ENCODE measurements around the gene BUD23.
A peak's percentile ranks its signal among the peaks of the same experiment; 100 is the strongest.

The BUD23 gene

DNA sequence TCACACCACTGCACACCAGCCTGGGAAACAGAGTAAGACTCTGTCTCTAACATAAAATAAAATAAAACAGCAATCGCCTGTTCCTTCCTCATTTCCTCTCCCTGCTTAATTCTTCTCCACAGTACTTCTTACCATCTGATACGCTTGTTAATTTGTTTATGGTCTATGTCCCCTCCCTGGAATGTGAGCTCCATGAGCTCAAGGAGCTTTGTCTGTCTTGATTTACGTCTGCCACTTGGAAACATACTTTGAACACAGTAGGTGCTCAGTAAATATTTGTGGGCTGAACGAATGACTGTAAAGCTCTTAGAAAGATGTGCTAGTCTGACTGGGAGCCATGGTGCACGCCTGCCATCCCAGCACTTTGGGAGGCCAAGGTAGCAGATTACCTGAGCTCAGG, 45.2 kb downstream of the BUD23 start:
- no peak for DNase-seq (ENCODE audit: low read depth)
- no peak overlapping the region for H3K4me3 ChIP-seq (ENCODE audit: low read depth, low read length)
- TF ChIP-seq, protein P1, sequence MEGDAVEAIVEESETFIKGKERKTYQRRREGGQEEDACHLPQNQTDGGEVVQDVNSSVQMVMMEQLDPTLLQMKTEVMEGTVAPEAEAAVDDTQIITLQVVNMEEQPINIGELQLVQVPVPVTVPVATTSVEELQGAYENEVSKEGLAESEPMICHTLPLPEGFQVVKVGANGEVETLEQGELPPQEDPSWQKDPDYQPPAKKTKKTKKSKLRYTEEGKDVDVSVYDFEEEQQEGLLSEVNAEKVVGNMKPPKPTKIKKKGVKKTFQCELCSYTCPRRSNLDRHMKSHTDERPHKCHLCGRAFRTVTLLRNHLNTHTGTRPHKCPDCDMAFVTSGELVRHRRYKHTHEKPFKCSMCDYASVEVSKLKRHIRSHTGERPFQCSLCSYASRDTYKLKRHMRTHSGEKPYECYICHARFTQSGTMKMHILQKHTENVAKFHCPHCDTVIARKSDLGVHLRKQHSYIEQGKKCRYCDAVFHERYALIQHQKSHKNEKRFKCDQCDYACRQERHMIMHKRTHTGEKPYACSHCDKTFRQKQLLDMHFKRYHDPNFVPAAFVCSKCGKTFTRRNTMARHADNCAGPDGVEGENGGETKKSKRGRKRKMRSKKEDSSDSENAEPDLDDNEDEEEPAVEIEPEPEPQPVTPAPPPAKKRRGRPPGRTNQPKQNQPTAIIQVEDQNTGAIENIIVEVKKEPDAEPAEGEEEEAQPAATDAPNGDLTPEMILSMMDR (IDR thresholded peaks at IDR 0.05; ENCODE audit: insufficient read depth, low read depth, low read length, missing control alignments) = no peak

DNA sequence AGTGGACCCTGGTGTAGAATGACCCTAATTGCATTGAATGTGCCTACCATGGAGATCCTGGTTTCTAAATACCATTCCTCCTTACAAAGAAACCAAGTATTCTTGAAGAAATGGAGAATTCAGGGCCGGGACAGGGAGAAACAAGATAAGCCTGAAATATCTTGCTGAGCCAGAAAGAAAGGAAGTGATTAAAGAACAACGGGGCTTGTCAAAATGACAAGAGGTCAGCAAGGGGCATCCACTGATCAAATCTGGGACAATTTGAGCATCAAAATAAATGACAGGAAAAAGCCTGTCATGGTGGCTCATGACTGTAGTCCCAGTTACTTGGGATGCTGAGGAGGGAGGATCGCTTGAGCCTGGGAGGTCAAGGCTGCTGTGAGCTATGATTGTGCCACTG, 47.1 kb downstream of the BUD23 start:
- TF ChIP-seq, protein P1 (IDR thresholded peaks at IDR 0.05; ENCODE audit: insufficient read depth, low read depth, low read length, missing control alignments) = no peak
- no peak overlapping the region for H3K4me3 ChIP-seq (ENCODE audit: low read depth, low read length)
- no peak for DNase-seq (ENCODE audit: low read depth)

DNA sequence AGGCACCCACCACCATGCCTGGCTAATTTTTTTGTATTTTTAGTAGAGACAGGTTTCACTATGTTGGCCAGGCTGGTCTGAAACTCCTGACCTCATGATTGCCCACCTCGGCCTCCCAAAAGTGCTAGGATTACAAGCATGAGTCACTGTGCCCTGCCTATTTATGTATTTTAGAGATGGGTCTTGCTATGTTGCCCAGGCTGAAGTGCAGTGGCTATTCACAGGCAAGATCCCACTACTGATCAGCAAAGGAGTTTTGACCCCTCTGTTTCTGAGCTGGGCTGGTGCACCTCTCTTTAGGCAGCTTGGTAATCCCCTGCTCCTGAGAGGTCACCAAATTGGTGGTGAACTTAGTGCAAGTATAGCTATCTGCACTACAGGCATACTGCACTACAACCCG, 49.0 kb downstream of the BUD23 start:
- no peak overlapping the region for H3K4me3 ChIP-seq (ENCODE audit: low read depth, low read length)
- DNase-seq (ENCODE audit: low read depth) = no peak
- TF ChIP-seq, protein P1 (IDR thresholded peaks at IDR 0.05; ENCODE audit: insufficient read depth, low read depth, low read length, missing control alignments) = no peak

DNA sequence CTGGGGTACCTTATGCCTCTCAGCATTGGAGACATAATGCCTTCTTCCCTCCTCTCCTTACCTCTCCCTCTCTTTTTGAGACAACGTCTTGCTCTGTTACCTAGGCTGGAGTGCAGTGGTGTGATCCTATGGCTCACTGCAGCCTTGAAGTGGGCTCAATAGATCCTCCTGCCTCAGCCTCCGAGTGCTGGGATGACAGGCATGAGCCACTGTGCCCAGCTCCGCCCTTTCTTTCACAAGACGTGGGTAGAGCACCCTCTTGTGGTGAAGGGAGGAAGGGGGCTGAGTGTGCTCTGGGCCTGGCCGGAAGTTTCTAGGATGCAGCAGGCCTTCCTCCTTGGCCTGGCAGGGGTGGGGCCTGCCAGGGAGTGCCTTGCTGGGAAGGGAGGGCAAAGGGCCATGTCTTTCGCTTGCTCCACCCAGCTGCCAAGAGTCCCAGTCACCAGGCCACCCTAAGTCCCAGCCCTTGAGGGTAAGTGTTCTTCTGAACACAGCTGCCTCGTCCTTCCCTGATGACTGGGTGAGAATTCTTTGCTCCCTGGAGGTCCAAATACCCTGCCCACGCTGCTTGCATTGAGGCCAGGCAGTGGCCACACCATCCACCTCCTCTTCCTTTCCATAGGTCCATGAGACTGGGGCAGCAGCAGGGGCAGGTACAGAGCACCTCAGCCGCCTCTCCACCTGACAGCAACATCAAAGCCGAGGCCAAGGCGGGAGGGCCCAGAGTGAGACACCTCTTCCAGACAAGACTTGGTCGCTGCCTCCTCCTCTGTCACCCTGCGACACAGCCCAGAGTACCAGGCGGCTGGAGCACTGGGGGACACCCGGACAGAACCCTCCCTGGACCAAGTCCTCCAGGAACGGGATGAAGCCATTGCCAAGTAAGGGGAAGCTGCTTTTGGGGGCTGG, 51.5 kb downstream of the BUD23 start:
- no peak overlapping the region for H3K4me3 ChIP-seq (ENCODE audit: low read depth, low read length)
- peak; percentile 90 for DNase-seq (ENCODE audit: low read depth)
- TF ChIP-seq, protein P1 (IDR thresholded peaks at IDR 0.05; ENCODE audit: insufficient read depth, low read depth, low read length, missing control alignments) = peak; percentile 86

DNA sequence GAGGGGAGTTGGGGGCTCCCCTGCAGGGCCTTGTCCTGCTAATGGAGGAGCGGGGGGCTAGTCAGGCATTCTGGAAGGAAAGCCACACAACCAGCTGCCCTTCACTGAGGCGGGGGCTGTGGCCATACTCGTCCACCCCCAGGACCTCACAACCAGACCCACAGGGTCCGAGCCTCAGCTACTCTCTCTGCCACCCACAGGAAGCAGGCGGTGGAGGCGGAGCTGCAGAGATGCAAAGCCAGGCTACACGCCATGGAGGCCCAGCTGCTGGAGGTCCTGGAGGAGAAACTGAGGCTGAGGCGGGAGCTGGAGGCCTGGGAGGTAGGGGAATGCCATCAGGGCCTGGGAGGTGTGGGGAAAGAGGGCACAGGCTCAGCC, 52.1 kb downstream of the BUD23 start:
- no peak for DNase-seq (ENCODE audit: low read depth)
- TF ChIP-seq, protein P1 (IDR thresholded peaks at IDR 0.05; ENCODE audit: insufficient read depth, low read depth, low read length, missing control alignments) = no peak
- no peak overlapping the region for H3K4me3 ChIP-seq (ENCODE audit: low read depth, low read length)

DNA sequence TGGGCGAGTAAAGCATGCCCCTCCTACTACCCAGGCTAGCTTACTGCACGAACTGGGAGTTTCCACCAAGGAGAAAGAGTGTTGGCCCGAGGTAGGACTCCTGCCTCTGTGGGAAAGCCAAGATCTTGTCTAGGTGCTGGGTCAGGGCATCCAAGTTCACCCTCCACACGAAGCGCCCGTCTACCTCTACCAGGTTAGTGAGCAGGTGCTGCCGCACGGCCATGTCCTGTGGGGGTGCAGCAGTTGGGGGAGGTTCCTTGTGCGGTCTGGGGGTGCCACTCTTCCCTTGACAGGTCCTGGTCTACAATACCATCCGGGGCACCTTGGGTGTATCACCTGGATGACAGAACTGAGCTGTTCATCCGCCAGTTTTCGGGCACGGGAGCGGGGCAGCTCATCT, 53.5 kb downstream of the BUD23 start:
- DNase-seq (ENCODE audit: low read depth) = no peak
- TF ChIP-seq, protein P1 (IDR thresholded peaks at IDR 0.05; ENCODE audit: insufficient read depth, low read depth, low read length, missing control alignments) = no peak
- H3K4me3 ChIP-seq (ENCODE audit: low read depth, low read length) = no peak overlapping the region

Data from GM12865 (cell line).